SK-N-MC (cell line): ENCODE results near the gene LLGL1.

ENCODE experiments used
- DNase-seq: peaks from one replicate; pipeline ENCODE4 v3.0.0-alpha.2; 2011; ENCODE audit warnings: low read depth, low spot score
- H3K27ac ChIP-seq: fragments of 200-600 bp; sonication (generic); 2 replicates; pipeline ENCODE4 v1.5.1; 2016; ENCODE audit warnings: mixed run types
- H3K36me3 ChIP-seq: fragments of 200-600 bp; sonication (generic); 2 replicates; pipeline ENCODE4 v1.6.1; 2017; ENCODE audit warnings: antibody characterized with exemption, low read length, mixed read lengths; ENCODE audit not compliant: insufficient read depth
- H3K4me3 ChIP-seq: fragments of 200-600 bp; sonication (generic); 2 replicates; pipeline ENCODE4 v1.5.1; 2016
- H3K9ac ChIP-seq: fragments of 200-600 bp; sonication (generic); 2 replicates; pipeline ENCODE4 v1.8.0; 2017; ENCODE audit warnings: mixed run types, mixed read lengths; ENCODE audit not compliant: insufficient read length
- H3K9me3 ChIP-seq: fragments of 200-600 bp; sonication (generic); 2 replicates; pipeline ENCODE4 v1.6.1; 2017; ENCODE audit warnings: low read depth, mild to moderate bottlenecking, antibody characterized with exemption, low read length, moderate library complexity, mixed read lengths
- EZH2 ChIP-seq: fragments of 200-600 bp; sonication (generic); IDR thresholded peaks from one replicate; pipeline ENCODE4 v1.6.1; 2017; ENCODE audit warnings: antibody characterized with exemption
- FOXP2 ChIP-seq: optimal IDR thresholded peaks from 2 replicates; pipeline ENCODE3; 2011; ENCODE audit warnings: mild to moderate bottlenecking, moderate library complexity; ENCODE audit not compliant: insufficient read depth; ENCODE audit errors: extremely low read length, control extremely low read depth
- POLR2AphosphoS5 ChIP-seq: IDR thresholded peaks from 2 replicates; pipeline ENCODE4 v1.6.1; 2012; ENCODE audit warnings: mild to moderate bottlenecking, low read depth, low read length, borderline replicate concordance

Gene LLGL1

DNA sequence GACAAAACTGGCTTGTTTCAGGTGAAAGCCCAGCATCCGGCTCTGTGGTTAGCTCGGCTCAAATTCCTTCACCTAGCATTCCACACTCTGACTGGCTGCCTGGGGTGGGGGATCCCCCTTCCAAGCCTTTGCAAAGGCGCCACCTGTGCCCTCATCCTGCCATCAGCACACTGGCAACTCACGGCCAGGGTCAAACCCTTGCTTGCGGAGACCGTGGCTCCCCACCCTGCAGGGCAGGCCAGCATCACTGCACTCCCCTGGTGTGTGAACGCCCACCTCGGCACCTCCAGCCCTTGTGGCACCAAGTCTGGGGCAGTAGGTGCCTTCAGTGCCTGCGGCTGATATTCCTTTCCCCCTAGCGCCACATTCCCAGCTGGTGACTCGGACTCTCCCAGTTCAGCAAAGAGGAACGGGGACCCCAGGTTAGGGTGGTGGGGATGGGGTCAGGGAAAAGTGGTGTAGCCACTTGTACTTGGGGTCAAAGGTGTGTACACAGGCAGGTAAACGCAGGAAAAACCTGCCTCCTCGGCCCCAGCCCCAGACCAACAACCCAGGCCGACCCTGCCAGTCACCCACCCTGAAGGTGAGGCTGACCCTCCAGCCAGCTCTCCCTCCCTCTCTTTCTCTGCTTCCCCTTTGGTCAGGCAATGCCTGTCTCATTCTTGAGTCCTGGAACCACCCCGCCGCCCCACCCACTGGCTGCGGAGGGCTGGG is 32.0 kb downstream of the LLGL1 start:
- Histone ChIP-seq H3K4me3 (peak overlapping the region; percentile 89), H3K9ac (peak overlapping the region; percentile 87), H3K27ac (no peak overlapping the region), H3K36me3 (no peaks in the 10 kb centered on the region; the same call in 1 of the 2 replicates), H3K9me3 (no peaks in the 10 kb centered on the region)
- TF ChIP-seq FOXP2 (no peak), POLR2AphosphoS5 (no peak), EZH2 (no peak)
- no peak for DNase-seq

- TF ChIP-seq POLR2AphosphoS5, result no peak
- TF ChIP-seq EZH2, result no peak
- TF ChIP-seq FOXP2, result no peak
- Histone ChIP-seq H3K9me3 (no peaks in the 10 kb centered on the region), H3K27ac (no peak overlapping the region), H3K4me3 (peak overlapping the region; percentile 89), H3K36me3 (no peaks in the 10 kb centered on the region; the same call in 1 of the 2 replicates), H3K9ac (peak overlapping the region; percentile 87)
- no peak for DNase-seq
Measured at GRCh38 chr17:18257982-18258355, 32.5 kb downstream of the LLGL1 start.

DNA sequence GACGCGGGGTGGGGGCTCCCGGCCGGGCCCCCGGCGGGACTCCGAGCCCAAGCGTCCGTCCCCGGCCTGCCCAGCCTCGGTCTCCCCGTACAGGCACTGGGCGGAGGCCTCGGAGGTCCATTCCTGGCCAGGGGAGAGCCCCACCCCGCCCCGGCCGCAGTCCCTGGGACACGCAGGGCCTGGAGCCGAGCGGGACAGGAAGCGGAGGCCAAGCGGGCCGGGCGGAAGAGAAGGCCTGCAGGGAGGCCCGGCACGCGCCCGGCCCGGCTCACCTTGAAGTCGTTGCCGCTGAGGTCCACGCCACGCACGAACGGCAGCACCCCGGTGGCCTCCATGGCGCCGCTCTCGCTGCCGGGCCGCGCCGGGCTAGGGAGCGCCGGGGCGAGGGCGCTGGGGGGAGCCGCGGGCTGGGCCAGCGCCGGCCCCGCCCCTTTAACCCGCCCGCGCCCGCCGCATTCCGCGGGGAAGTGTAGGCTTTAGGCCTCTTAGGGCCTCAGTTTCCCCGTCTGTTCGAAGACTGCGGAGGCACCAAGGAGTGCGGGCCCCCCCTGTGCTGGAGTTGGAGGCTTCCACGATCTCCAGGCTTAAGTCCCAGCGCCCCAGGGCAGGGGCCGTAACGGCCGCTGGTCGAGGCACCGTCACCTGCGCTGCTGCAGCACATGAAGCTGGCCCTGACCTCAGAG is 33.1 kb downstream of the LLGL1 start, which contains the start of gene FLII:
Gene FLII, minus strand, starts transcription at position 383 of the 683 bp plus-strand sequence. Its CDS starts 48 bp downstream, at position 335.
- no peaks in the 10 kb centered on the region; the same call in 1 of the 2 replicates for H3K36me3 ChIP-seq
- no peak within 1 kb of the TSS for H3K27ac ChIP-seq
- H3K4me3 ChIP-seq, result peak within 1 kb of the TSS; percentile 89
- DNase-seq, result no peak
- no peaks in the 10 kb centered on the region for H3K9me3 ChIP-seq
- TF ChIP-seq POLR2AphosphoS5 (peak; percentile 43; the same call in 1 of the 2 replicates), FOXP2 (no peak)
- H3K9ac ChIP-seq, result peak within 1 kb of the TSS; percentile 87

DNA sequence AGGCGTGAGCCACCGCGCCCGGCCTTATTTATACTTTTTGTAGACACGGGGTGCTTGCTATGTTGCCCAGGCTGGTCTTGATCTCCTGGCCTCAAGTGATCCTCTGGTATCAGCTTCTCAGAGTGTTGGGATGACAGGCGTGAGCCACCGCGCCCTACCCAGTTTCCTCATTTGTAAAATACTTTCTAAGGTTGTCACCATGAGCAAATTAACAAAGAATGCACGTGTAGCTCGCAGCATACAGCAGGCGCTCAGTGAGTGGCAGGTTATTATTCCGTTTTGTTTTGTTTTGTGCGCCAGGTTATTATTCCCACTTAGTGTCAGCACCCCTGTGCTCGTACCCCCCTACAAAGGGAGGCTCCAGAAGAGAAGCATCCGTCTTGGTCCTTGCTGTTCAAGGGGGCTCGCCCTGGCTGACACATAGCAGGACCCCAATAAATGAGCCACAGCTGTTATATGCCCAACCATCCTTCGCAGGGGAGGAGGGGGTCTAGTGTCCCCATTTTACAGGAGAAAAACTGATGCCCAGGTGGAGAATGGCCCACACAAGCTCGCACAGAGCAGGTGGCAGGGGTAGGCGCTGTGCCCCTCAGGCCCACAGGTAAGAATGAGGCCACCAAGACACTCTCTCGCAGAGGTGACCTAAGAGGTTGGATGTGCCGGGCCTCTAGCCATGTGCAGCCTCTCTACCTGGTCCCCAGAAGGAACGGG is 34.3 kb downstream of the LLGL1 start:
- Histone ChIP-seq H3K27ac (no peak overlapping the region), H3K9me3 (no peaks in the 10 kb centered on the region), H3K4me3 (peak overlapping the region; percentile 95), H3K9ac (no peak overlapping the region), H3K36me3 (no peaks in the 10 kb centered on the region)
- no peak for TF ChIP-seq EZH2
- no peak for TF ChIP-seq FOXP2
- no peak for TF ChIP-seq POLR2AphosphoS5
- no peak for DNase-seq

DNA sequence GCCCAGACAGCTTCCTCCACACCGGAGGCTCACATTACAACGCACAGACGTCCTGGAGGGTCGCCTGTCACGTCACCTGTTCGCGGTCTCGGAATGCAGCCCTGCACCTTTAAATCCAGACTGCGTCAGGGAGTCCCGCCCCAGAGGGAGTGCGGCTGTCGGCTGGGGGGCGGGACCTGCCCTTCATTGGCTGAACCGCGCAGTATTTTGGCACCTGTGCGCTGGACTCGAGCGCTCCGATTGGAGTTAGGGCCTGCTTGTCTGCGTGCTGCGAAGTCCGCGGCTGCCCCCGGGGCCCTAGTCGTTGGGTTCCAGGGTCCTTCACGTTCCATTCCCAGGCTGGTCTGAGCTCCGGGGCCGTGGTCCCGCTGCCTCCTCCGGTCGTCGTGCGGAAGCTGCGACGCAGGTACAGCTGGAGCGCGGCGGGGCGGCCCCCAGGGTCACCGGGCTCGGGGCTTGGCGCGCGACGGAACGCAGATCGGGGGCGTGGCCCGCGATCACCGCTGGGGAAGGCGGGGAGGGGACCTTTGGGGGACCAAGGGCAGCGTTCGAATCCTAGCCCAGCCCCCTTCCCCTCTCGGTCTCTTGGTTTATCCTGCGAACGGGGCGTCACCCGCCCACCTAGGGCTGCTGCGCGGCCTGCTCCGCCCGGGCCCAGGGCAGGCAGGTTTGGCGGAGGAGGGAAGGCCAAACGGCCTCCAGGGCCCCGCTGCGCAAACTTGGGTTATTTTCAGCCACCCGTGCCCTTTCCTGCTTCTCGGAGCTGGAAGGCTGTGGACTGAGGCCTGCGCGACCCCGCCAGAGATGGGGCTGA is 35.1 kb downstream of the LLGL1 start, which contains the start of gene MIEF2:
Gene MIEF2, plus strand, starts transcription at position 331 of the 814 bp plus-strand sequence. CDS start 2,059 bp downstream, outside the sequence.
- no peaks in the 10 kb centered on the region for H3K36me3 ChIP-seq
- peak; percentile 34 for DNase-seq
- no peaks in the 10 kb centered on the region for H3K9me3 ChIP-seq
- no peak for TF ChIP-seq FOXP2
- no peak for TF ChIP-seq EZH2
- peak; percentile 29; the same call in 1 of the 2 replicates for TF ChIP-seq POLR2AphosphoS5
- no peak within 1 kb of the TSS for H3K27ac ChIP-seq
- peak within 1 kb of the TSS; percentile 95 for H3K4me3 ChIP-seq
- peak within 1 kb of the TSS; percentile 80 for H3K9ac ChIP-seq

- no peak for DNase-seq
Measured at GRCh38 chr17:18261146-18261515, 35.7 kb downstream of the LLGL1 start.

DNA sequence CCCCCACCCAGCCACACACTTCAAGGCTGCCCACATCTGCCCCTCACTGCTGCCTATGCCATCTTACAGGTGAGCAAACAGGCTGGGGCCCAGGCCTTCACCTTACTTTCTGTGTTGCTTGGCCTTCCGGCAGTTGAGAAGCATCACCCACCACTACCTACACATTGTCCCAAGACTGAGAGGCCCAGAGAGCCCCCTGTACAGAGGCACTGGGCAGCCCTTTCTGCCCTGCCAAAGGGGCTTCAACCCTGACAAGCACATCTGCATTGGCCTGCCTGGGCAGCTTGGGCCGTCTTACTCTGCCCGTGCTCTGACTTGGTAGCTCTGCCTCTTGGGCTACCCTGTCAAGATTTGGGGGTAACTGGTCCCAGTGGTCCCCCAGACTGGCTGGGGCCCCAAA is 36.2 kb downstream of the LLGL1 start:
- H3K9me3 ChIP-seq, result no peaks in the 10 kb centered on the region
- DNase-seq, result no peak
- H3K4me3 ChIP-seq, result peak overlapping the region; percentile 95
- TF ChIP-seq POLR2AphosphoS5 (no peak), FOXP2 (no peak), EZH2 (no peak)
- no peak overlapping the region for H3K27ac ChIP-seq
- no peak overlapping the region for H3K9ac ChIP-seq
- H3K36me3 ChIP-seq, result no peaks in the 10 kb centered on the region

More at GRCh38 chr17:18261146-18261515, 35.7 kb downstream of the LLGL1 start:
- TF ChIP-seq EZH2 (no peak), FOXP2 (no peak), POLR2AphosphoS5 (no peak)
- H3K9ac ChIP-seq, result peak overlapping the region; percentile 80
- H3K36me3 ChIP-seq, result no peaks in the 10 kb centered on the region
- H3K9me3 ChIP-seq, result no peaks in the 10 kb centered on the region
- no peak overlapping the region for H3K27ac ChIP-seq
- H3K4me3 ChIP-seq, result peak overlapping the region; percentile 95
